HepG2 (cell line): ENCODE measurements around the gene SYCE1L.

ENCODE experiments used
- BORCS8-MEF2B ChIP-seq: sonication (generic); formaldehyde crosslinking; IDR thresholded peaks from 2 replicates; pipeline ENCODE4 v1.8.0; 2022; ENCODE audit warnings: mild to moderate bottlenecking, missing genetic modification reagents
- ESRRA ChIP-seq: sonication (generic); formaldehyde crosslinking; IDR thresholded peaks from 2 replicates; pipeline ENCODE4 v1.5.1; 2020; ENCODE audit warnings: mild to moderate bottlenecking, low read depth, missing genetic modification reagents
- GTF2F1 ChIP-seq: fragments of 150-350 bp; IDR thresholded peaks from 2 replicates; pipeline ENCODE4 v1.6.1; 2014; ENCODE audit warnings: low read length
- ISL2 ChIP-seq: sonication (generic); formaldehyde crosslinking; IDR thresholded peaks from 2 replicates; pipeline ENCODE4 v1.5.0; 2020; ENCODE audit warnings: missing genetic modification reagents
- KDM3A ChIP-seq: IDR thresholded peaks from 2 replicates; pipeline ENCODE4 v1.6.1; 2018; ENCODE audit warnings: low read depth, missing compliant biosample characterization
- KDM5B ChIP-seq: sonication (generic); formaldehyde crosslinking; IDR thresholded peaks from 2 replicates; pipeline ENCODE4 v1.4.0; 2020; ENCODE audit warnings: missing genetic modification reagents, mild to moderate bottlenecking, borderline replicate concordance
- NFIC ChIP-seq: IDR thresholded peaks from 2 replicates; pipeline ENCODE4 v1.6.1; 2012; ENCODE audit warnings: mild to moderate bottlenecking, low read length, inconsistent platforms
- NONO ChIP-seq, 2 experiments: fragments of 450-650 bp in 1 of 2; sonication (generic) in 1 of 2; formaldehyde crosslinking in 1 of 2; IDR thresholded peaks in 1 of 2; conservative IDR thresholded peaks in 1 of 2; 2 replicates each; pipeline versions ENCODE4 v1.6.1 to v1.8.0; 2017 to 2022; ENCODE audit warnings: mild to moderate bottlenecking in 1 of 2, missing genetic modification reagents in 1 of 2, moderate library complexity in 1 of 2
- PHB2 ChIP-seq: fragments of 450-650 bp; IDR thresholded peaks from 2 replicates; pipeline ENCODE4 v1.6.1; 2018; ENCODE audit not compliant: partially characterized antibody
- SIN3A ChIP-seq: IDR thresholded peaks from 2 replicates; pipeline ENCODE4 v1.6.1; 2011; ENCODE audit warnings: low read depth, mild to moderate bottlenecking, control low read depth, low read length, borderline replicate concordance
- ZMYM4 ChIP-seq: sonication (generic); formaldehyde crosslinking; IDR thresholded peaks from 2 replicates; pipeline ENCODE4 v1.8.1; 2023; ENCODE audit warnings: mild to moderate bottlenecking, missing genetic modification reagents
- ZNF138 ChIP-seq: sonication (generic); formaldehyde crosslinking; IDR thresholded peaks from 2 replicates; pipeline ENCODE4 v1.5.0; 2020; ENCODE audit warnings: mild to moderate bottlenecking, low read depth, missing genetic modification reagents
- ZNF331 ChIP-seq: sonication (generic); formaldehyde crosslinking; IDR thresholded peaks from 2 replicates; pipeline ENCODE4 v1.4.0; 2020; ENCODE audit warnings: missing genetic modification reagents
- TF ChIP-seq, protein P1 (sequence below): sonication (generic); formaldehyde crosslinking; IDR thresholded peaks from 2 replicates; pipeline ENCODE4 v1.5.0; 2020; ENCODE audit warnings: mild to moderate bottlenecking, missing genetic modification reagents, moderate library complexity

- TF ChIP-seq, protein P1, sequence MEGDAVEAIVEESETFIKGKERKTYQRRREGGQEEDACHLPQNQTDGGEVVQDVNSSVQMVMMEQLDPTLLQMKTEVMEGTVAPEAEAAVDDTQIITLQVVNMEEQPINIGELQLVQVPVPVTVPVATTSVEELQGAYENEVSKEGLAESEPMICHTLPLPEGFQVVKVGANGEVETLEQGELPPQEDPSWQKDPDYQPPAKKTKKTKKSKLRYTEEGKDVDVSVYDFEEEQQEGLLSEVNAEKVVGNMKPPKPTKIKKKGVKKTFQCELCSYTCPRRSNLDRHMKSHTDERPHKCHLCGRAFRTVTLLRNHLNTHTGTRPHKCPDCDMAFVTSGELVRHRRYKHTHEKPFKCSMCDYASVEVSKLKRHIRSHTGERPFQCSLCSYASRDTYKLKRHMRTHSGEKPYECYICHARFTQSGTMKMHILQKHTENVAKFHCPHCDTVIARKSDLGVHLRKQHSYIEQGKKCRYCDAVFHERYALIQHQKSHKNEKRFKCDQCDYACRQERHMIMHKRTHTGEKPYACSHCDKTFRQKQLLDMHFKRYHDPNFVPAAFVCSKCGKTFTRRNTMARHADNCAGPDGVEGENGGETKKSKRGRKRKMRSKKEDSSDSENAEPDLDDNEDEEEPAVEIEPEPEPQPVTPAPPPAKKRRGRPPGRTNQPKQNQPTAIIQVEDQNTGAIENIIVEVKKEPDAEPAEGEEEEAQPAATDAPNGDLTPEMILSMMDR = no peak
- no peak for TF ChIP-seq ESRRA (CRISPR knock-in tag)
- no peak for TF ChIP-seq ZNF138 (CRISPR knock-in tag)
- no peak for TF ChIP-seq ZNF331 (CRISPR knock-in tag)
- TF ChIP-seq ISL2 (CRISPR knock-in tag) = no peak
- TF ChIP-seq KDM5B = no peak
- no peak for TF ChIP-seq NONO (IDR thresholded peaks at IDR 0.05)
- no peak for TF ChIP-seq NONO (CRISPR knock-in tag; conservative IDR thresholded peaks at IDR 0.05)
- no peak for TF ChIP-seq PHB2
- TF ChIP-seq BORCS8-MEF2B (CRISPR knock-in tag) = no peak
- no peak for TF ChIP-seq GTF2F1
- TF ChIP-seq NFIC = no peak
- no peak for TF ChIP-seq KDM3A (CRISPR knock-in tag)
- TF ChIP-seq ZMYM4 (CRISPR knock-in tag) = no peak
- TF ChIP-seq SIN3A = no peak
Measured at GRCh38 chr16:77219437-77219836, 20.2 kb downstream of the SYCE1L start.
